HFFc6 (cell line): ENCODE measurements around the gene SLAMF7. TPM values are rescaled to one million over a fixed set of nuclear protein-coding genes. Genes with fewer than 3 reads are reported as not detected.

ENCODE experiments used
- DNase-seq: peaks from one replicate; pipeline ENCODE4 v3.0.0-alpha.2; 2018
- H3K27ac Mint-ChIP-seq: 2 replicates; pipeline ENCODE4 v1.8.0; 2020; ENCODE audit warnings: mild to moderate bottlenecking, mixed read lengths
- H3K27me3 Mint-ChIP-seq: 2 replicates; pipeline ENCODE4 v1.8.0; 2021; ENCODE audit warnings: mild to moderate bottlenecking, moderate library complexity, mixed read lengths; ENCODE audit not compliant: insufficient read depth
- H3K36me3 Mint-ChIP-seq: 2 replicates; pipeline ENCODE4 v1.8.0; 2021; ENCODE audit warnings: low read depth, mixed read lengths
- H3K4me1 Mint-ChIP-seq: 2 replicates; pipeline ENCODE4 v1.8.0; 2020; ENCODE audit warnings: low read depth, mixed read lengths
- H3K4me3 Mint-ChIP-seq: 2 replicates; pipeline ENCODE4 v1.8.0; 2020; ENCODE audit warnings: mild to moderate bottlenecking, moderate library complexity, mixed read lengths
- H3K9me3 Mint-ChIP-seq: 2 replicates; pipeline ENCODE4 v1.8.0; 2020; ENCODE audit warnings: mild to moderate bottlenecking, mixed read lengths
- total RNA-seq, 6 experiments: library from RNA; stranded (reverse); fragmentation: NEBNext Ultra II Directional; extraction: Animal tissue kit (Norgen Biotek cat#: 25700); gene quantifications; 2 replicates in 1 of 6; 3 replicates in 5 of 6; pipeline ENCODE4 v1.2.3, GENCODE V29; 2021
- TF ChIP-seq, protein P1 (sequence below): fragments of 200-600 bp; sonication (generic); IDR thresholded peaks from 2 replicates; pipeline ENCODE4 v1.5.0; 2021; ENCODE audit warnings: antibody characterized with exemption, mild to moderate bottlenecking

SLAMF7 gene
- total RNA-seq, 6 experiments from 2014 or later = not detected

DNA sequence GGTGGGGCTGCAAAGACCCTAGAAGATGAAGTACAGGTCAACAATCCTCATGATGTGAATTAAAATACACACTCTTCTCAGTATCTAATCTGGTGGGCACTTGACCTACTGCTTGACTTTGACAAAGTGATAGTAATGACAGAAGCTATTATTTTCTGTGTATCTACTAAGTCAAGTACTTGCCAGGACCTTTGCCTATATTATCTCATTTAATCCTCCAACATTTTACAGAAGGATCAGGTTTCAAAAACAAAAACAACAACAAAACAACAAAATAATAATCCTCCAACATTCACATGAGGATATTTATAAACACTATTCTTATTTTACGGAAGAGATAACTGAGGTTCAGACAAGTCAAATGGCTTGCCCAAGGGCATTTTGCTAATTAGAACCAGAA is 23.0 kb upstream of the SLAMF7 start:
- no peaks in the 10 kb centered on the region for H3K9me3 Mint-ChIP-seq
- H3K4me3 Mint-ChIP-seq = no peak overlapping the region
- no peaks in the 10 kb centered on the region for H3K36me3 Mint-ChIP-seq
- peaks cover 14% of the 10 kb centered on the region for H3K27me3 Mint-ChIP-seq
- DNase-seq = no peak
- no peaks in the 10 kb centered on the region for H3K4me1 Mint-ChIP-seq
- H3K27ac Mint-ChIP-seq = no peak overlapping the region
- TF ChIP-seq, protein P1, sequence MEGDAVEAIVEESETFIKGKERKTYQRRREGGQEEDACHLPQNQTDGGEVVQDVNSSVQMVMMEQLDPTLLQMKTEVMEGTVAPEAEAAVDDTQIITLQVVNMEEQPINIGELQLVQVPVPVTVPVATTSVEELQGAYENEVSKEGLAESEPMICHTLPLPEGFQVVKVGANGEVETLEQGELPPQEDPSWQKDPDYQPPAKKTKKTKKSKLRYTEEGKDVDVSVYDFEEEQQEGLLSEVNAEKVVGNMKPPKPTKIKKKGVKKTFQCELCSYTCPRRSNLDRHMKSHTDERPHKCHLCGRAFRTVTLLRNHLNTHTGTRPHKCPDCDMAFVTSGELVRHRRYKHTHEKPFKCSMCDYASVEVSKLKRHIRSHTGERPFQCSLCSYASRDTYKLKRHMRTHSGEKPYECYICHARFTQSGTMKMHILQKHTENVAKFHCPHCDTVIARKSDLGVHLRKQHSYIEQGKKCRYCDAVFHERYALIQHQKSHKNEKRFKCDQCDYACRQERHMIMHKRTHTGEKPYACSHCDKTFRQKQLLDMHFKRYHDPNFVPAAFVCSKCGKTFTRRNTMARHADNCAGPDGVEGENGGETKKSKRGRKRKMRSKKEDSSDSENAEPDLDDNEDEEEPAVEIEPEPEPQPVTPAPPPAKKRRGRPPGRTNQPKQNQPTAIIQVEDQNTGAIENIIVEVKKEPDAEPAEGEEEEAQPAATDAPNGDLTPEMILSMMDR = no peak

DNA sequence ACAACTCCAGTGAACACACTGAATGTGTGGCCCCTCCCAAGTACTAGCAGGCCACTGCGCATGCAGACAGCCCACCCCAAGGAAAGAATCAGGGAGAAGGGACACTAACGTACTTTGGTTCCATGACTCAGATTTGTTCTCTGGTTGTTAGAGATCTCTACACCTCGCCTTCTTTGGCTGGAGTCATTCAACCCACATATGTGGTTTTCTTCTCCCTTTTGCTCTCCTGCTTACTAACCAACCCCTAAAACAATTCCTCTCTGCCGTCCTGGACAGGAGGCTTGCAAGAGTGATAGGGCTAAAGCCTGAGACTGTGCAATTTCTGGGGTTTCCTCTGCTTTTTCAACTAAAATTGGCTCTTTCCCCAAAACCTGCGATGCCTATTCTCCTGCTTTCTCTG is 21.7 kb upstream of the SLAMF7 start:
- no peaks in the 10 kb centered on the region for H3K4me1 Mint-ChIP-seq
- H3K27me3 Mint-ChIP-seq = peaks cover 14% of the 10 kb centered on the region
- TF ChIP-seq, protein P1 = no peak
- no peak overlapping the region for H3K27ac Mint-ChIP-seq
- no peak for DNase-seq
- H3K36me3 Mint-ChIP-seq = no peaks in the 10 kb centered on the region
- no peak overlapping the region for H3K4me3 Mint-ChIP-seq
- no peaks in the 10 kb centered on the region for H3K9me3 Mint-ChIP-seq

DNA sequence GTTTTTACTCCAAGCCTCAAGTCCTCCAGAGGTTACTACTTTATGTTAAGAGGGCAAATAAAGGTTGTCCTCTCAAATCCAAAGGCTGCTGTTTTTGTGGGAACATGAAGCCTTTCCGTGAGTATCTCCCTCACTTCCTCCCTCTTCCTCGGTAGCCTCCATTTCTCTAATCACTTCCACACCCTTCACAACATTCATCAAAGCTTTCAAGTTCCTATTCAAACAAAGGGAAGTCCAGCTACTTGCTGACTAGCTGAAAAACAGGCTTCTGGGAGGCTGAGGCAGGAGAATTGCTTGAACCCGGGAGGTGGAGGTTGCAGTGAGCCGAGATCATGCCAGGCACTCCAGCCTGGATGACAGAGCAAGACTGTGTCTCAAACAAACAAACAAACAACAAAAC is 20.8 kb upstream of the SLAMF7 start:
- H3K9me3 Mint-ChIP-seq = no peaks in the 10 kb centered on the region
- no peak for DNase-seq
- no peak overlapping the region for H3K4me3 Mint-ChIP-seq
- no peaks in the 10 kb centered on the region for H3K4me1 Mint-ChIP-seq
- no peak overlapping the region for H3K27ac Mint-ChIP-seq
- TF ChIP-seq, protein P1 = no peak
- H3K36me3 Mint-ChIP-seq = no peaks in the 10 kb centered on the region
- peaks cover 17% of the 10 kb centered on the region for H3K27me3 Mint-ChIP-seq

DNA sequence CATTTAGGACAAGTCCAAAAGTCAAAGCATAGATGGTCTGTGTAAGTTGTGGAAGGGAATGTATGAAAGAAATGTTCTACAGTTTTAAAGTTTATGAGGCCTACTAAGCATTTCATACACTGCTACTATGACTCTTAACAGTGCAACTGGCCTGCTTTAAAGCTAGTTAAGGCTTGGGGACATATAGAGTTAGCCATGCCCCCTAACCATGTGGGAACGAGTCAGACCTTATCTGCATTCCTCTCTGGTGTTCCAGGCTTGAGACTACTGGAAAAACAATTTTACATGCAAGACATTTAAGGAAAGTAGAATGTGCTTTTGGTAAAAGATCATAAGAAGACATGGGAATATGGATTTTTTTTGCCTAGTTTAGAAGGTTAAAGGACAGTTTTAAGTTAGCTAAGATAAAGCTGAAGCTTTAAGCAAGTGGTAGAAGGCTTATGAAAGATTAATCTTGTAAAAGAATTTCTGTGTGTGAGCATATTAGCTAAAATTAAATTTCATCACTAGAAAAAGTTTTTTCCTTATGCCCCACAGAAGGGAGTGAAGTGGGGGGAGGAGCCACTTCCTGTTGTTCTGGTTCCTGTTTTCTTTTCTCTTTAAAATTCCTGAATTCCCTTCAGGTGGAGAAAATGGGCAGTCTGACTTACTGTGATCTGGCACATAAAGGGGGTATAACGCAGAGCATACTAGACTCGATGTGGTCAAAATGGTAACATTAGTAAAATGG is 18.5 kb upstream of the SLAMF7 start:
- Mint-ChIP-seq H3K36me3 (no peaks in the 10 kb centered on the region), H3K4me1 (no peaks in the 10 kb centered on the region), H3K4me3 (no peak overlapping the region), H3K27ac (no peak overlapping the region), H3K27me3 (peaks cover 17% of the 10 kb centered on the region), H3K9me3 (no peaks in the 10 kb centered on the region)
- DNase-seq = no peak
- TF ChIP-seq, protein P1 = no peak

DNA sequence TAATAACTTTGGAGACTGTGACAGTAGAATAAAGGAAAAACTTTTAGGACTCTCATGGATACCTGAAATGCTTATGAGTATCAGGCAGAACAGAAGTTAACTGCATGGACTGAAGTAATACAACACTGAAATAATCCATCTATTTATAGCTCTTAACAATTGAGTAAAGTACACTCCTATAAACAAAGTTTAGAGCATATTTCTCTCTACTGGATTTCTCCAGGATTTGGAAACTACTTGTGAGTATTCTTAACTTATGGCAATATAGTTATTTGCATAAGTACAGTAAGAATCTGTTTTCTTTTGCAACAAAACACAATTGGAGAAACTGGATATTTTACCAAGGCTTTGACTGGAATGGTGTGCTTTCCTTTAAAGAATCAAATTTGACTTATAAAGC is 17.6 kb upstream of the SLAMF7 start:
- H3K27ac Mint-ChIP-seq = no peak overlapping the region
- H3K9me3 Mint-ChIP-seq = no peaks in the 10 kb centered on the region
- H3K27me3 Mint-ChIP-seq = peaks cover 15% of the 10 kb centered on the region
- TF ChIP-seq, protein P1 = no peak
- H3K4me3 Mint-ChIP-seq = no peak overlapping the region
- DNase-seq = no peak
- no peaks in the 10 kb centered on the region for H3K36me3 Mint-ChIP-seq
- no peaks in the 10 kb centered on the region for H3K4me1 Mint-ChIP-seq
